ENCODE data around the gene RNF121.
"Not testable (repeated sequence)": the region's sequence is repeated elsewhere in the genome, so short reads cannot be mapped to it uniquely, and the experiment has no call there.

The RNF121 gene

DNA sequence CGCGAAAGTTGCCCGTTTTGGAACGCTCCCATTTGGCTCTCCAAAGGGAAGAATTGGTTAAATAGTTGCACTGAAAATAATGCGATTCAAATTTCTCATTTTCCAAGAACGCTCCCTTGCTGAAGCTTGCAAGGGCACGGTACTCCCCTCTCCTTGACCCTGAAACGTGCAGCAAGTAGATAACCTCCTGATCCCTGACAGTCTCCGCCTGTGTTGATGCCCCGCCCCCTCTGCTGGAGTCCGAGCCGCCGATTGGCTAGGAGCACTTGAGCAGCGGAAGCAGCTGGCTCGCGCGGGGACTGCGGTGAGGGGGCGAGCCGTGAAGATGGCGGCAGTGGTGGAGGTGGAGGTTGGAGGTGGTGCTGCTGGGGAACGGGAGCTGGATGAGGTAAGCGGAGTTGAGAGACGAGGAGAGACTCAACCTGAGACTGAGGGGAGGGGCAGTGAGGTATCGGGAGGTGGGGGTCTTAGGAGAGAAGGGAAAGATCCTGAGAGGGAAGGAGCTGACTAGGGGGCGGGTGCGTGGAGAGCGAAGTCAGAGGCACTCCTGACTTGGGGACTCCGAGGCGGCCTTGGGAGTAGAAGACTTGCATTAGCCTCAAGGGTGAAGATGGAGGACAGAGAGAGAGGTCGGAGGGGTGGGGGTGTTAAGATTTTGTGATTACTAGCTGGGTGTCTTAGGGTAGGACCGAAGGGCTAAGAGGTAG lies at the start of gene RNF121:
Gene RNF121 (plus strand): TSS at position 310 of the 707 bp plus-strand sequence. CDS start 16 bp downstream, at position 326.
- Histone ChIP-seq H4K20me1 (ENCODE audit: control insufficient read depth, insufficient read depth, low read depth, low read length) (no peaks in the 10 kb centered on the region), H3F3A (ENCODE audit: control insufficient read depth, insufficient read depth) (no peaks in the 10 kb centered on the region; the same call in 1 of the 2 replicates), H3K36me3 (ENCODE audit: control insufficient read depth, low read length) (peaks cover 27% of the 10 kb centered on the region), H3K4me1 (ENCODE audit: control insufficient read depth, low read length) (peaks cover 51% of the 10 kb centered on the region), H3K27me3 (ENCODE audit: control insufficient read depth, low read length) (no peaks in the 10 kb centered on the region), H3K4me2 (ENCODE audit: low read length) (peak within 1 kb of the TSS; percentile 65), H3K9me2 (replicated peaks; ENCODE audit: control insufficient read depth, low read length) (no peaks in the 10 kb centered on the region), H3K27ac (ENCODE audit: low read depth, low read length) (peak within 1 kb of the TSS; percentile 80), H3K9me3 (ENCODE audit: control insufficient read depth, insufficient read depth, low read length) (no peaks in the 10 kb centered on the region), H3K79me2 (ENCODE audit: control insufficient read depth, low read length) (peaks cover 70% of the 10 kb centered on the region), H3K4me3 (ENCODE audit: low read length) (peak within 1 kb of the TSS; percentile 93)
- no peak for TF ChIP-seq EZH2phosphoT487 (IDR thresholded peaks at IDR 0.05; ENCODE audit: borderline replicate concordance, low read length)
- TF ChIP-seq, protein P1, sequence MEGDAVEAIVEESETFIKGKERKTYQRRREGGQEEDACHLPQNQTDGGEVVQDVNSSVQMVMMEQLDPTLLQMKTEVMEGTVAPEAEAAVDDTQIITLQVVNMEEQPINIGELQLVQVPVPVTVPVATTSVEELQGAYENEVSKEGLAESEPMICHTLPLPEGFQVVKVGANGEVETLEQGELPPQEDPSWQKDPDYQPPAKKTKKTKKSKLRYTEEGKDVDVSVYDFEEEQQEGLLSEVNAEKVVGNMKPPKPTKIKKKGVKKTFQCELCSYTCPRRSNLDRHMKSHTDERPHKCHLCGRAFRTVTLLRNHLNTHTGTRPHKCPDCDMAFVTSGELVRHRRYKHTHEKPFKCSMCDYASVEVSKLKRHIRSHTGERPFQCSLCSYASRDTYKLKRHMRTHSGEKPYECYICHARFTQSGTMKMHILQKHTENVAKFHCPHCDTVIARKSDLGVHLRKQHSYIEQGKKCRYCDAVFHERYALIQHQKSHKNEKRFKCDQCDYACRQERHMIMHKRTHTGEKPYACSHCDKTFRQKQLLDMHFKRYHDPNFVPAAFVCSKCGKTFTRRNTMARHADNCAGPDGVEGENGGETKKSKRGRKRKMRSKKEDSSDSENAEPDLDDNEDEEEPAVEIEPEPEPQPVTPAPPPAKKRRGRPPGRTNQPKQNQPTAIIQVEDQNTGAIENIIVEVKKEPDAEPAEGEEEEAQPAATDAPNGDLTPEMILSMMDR (IDR thresholded peaks at IDR 0.05; ENCODE audit: low read depth, low read length, poor library complexity, severe bottlenecking), result no peak

DNA sequence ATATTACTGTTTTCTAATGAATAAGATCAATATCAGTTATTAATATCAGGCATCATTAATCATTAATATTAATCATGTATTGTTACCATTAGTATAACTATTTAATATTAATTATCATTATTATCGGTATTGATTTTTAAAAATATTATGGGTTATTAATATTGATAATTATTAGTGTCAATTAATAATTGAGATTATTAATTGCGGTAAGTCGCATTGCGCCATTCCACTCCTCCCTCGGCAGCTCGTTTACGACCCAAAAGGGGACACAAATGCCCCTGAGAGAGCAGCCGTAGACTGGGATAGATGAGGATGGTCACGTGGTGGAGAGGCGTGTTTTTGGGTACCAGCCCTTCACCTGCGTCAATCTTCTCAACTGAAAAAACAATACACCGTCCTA lies 43.0 kb upstream of the RNF121 start:
- not testable (repeated sequence) for H3K4me2 ChIP-seq (ENCODE audit: low read length); H3K79me2 ChIP-seq (ENCODE audit: control insufficient read depth, low read length); H3K9me3 ChIP-seq (ENCODE audit: control insufficient read depth, insufficient read depth, low read length); H3K36me3 ChIP-seq (ENCODE audit: control insufficient read depth, low read length); H3K9me2 ChIP-seq (replicated peaks; ENCODE audit: control insufficient read depth, low read length); H3K27ac ChIP-seq (ENCODE audit: low read depth, low read length); H3F3A ChIP-seq (ENCODE audit: control insufficient read depth, insufficient read depth); H3K4me3 ChIP-seq (ENCODE audit: low read length); H3K4me1 ChIP-seq (ENCODE audit: control insufficient read depth, low read length); H4K20me1 ChIP-seq (ENCODE audit: control insufficient read depth, insufficient read depth, low read depth, low read length); H3K27me3 ChIP-seq (ENCODE audit: control insufficient read depth, low read length)

DNA sequence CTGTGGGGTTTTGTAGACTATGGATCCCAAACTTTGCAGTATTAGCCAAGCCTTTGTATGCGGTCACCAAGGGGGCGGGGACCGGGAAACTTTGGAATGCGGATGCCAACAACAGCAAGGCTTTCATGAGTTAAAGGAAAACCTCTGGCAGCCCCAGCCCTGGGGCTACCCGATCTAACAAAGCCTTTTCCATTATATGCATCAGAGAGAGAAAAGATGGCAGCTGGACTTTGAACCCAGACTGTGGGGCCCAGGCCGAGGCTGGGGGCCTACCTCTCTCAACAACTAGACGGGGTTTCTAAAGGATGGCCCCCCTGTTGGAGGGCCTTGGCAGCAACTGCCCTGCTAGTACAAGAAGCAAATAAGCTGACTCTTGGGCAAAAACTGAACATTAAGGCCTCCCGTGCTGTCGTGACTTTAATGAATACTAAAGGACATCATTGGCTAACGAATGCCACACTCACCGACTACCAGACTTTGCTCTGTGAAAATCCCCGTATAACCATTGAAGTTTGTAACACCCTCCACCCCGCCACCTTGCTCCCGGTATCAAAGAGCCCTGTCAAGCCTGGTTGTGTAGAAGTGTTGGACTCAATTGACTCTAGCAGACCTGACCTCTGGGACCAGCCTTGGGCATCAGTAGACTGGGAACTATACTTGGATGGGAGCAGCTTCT lies 40.4 kb upstream of the RNF121 start:
- not testable (repeated sequence) for H3K4me1 ChIP-seq (ENCODE audit: control insufficient read depth, low read length); H3F3A ChIP-seq (ENCODE audit: control insufficient read depth, insufficient read depth); H3K9me3 ChIP-seq (ENCODE audit: control insufficient read depth, insufficient read depth, low read length); H3K79me2 ChIP-seq (ENCODE audit: control insufficient read depth, low read length); H3K27ac ChIP-seq (ENCODE audit: low read depth, low read length); H3K4me3 ChIP-seq (ENCODE audit: low read length); H3K9me2 ChIP-seq (replicated peaks; ENCODE audit: control insufficient read depth, low read length); H4K20me1 ChIP-seq (ENCODE audit: control insufficient read depth, insufficient read depth, low read depth, low read length); H3K4me2 ChIP-seq (ENCODE audit: low read length); H3K36me3 ChIP-seq (ENCODE audit: control insufficient read depth, low read length); H3K27me3 ChIP-seq (ENCODE audit: control insufficient read depth, low read length)

DNA sequence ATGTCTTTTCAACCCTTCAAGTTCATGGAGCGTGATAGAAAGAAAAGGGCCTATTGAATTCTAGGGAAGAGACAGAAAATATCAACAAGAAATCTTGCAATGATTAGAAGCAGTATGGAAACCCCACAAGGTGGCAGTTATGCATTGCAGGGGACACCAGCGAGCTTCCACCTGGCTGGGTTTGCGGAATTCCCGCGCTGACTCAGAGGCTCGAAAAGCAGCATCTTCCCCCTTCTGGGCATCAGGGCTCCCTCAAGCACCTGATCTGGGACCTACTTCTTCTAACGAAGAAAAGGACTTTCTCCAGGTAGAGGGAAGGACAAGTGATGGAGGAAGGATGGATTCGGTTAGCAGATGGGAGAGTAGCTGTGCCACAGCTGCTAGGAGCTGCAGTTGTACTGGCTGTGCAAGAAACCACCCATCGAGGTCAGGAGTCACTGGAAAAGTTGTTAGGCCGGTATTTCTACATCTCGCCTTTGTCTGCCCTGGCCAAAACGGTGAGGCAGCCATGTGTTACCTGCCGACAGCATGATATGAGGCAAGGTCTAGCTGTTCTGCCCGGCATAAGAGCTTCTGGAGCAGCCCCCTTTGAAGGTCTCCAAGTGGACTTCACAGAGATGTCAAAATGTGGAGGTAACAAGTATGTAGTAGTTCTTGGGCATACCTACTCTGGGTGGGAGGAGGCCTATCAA lies 39.5 kb upstream of the RNF121 start:
- not testable (repeated sequence) for H3K27me3 ChIP-seq (ENCODE audit: control insufficient read depth, low read length); H3K4me3 ChIP-seq (ENCODE audit: low read length); H3K9me3 ChIP-seq (ENCODE audit: control insufficient read depth, insufficient read depth, low read length); H3K27ac ChIP-seq (ENCODE audit: low read depth, low read length); H3K36me3 ChIP-seq (ENCODE audit: control insufficient read depth, low read length); H3K4me1 ChIP-seq (ENCODE audit: control insufficient read depth, low read length); H3K79me2 ChIP-seq (ENCODE audit: control insufficient read depth, low read length); H3F3A ChIP-seq (ENCODE audit: control insufficient read depth, insufficient read depth); H3K9me2 ChIP-seq (replicated peaks; ENCODE audit: control insufficient read depth, low read length); H4K20me1 ChIP-seq (ENCODE audit: control insufficient read depth, insufficient read depth, low read depth, low read length); H3K4me2 ChIP-seq (ENCODE audit: low read length)

Data from DOHH2 (cell line).